ENCODE measurements around the gene EED. TPM values are rescaled to one million over a fixed set of nuclear protein-coding genes. Genes with fewer than 3 reads are reported as not detected.

Gene EED, protein sequence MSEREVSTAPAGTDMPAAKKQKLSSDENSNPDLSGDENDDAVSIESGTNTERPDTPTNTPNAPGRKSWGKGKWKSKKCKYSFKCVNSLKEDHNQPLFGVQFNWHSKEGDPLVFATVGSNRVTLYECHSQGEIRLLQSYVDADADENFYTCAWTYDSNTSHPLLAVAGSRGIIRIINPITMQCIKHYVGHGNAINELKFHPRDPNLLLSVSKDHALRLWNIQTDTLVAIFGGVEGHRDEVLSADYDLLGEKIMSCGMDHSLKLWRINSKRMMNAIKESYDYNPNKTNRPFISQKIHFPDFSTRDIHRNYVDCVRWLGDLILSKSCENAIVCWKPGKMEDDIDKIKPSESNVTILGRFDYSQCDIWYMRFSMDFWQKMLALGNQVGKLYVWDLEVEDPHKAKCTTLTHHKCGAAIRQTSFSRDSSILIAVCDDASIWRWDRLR
- total RNA-seq: 30.5 to 32.4 TPM (median 30.6 TPM) in 3 replicates

DNA sequence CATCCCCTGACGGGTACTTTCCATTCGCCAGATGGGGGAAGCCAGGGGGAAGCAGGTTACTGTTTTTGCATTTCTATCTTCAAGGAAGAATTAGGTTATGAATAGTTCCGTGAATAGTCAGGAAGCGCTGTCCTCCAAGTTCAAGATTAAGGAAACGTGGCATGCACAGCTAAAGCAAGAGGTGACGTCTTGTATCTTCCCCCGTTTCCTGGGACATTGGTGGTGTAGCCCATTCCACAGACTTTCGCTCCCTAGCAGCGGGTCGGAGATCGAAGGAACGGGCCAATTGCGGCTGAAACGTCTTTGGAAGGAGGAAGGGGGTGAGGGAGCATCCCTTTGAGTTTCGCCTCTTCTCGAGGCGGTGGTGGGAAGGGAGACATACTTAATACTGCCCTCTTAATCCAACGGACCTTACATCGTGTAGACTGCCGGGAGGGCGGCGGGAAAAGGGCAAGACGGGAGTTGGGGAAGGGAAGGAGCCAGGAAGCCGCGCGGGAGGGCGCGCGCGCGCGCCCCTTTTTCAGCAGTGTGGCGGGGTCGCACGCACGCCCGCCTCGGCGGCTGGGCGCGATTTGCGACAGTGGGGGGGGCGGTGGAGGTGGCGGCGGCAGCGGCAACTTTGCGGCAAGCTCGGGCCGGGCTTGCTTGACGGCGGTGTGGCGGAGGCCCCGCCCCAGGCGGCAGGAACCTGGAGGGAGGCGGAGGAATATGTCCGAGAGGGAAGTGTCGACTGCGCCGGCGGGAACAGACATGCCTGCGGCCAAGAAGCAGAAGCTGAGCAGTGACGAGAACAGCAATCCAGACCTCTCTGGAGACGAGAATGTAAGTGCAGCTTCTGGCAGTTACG, at the start of gene EED:
Gene EED (plus strand): TSS at position 232 of the 847 bp plus-strand sequence. CDS start 477 bp downstream, at position 709.
- Mint-ChIP-seq H3K27ac (no peak within 1 kb of the TSS), H3K27me3 (ENCODE audit: low read depth) (peaks cover 3% of the 10 kb centered on the region), H3K36me3 (no peaks in the 10 kb centered on the region), H3K4me3 (no peak within 1 kb of the TSS), H3K4me1 (peaks cover 33% of the 10 kb centered on the region), H3K9me3 (no peaks in the 10 kb centered on the region)
- peak; percentile 96 to 97 for DNase-seq (ENCODE audit: low spot score in 2 of 2, unreplicated experiment in 2 of 2)
- TF ChIP-seq CTCF (IDR thresholded peaks at IDR 0.05; ENCODE audit: unreplicated experiment): no peak

DNA sequence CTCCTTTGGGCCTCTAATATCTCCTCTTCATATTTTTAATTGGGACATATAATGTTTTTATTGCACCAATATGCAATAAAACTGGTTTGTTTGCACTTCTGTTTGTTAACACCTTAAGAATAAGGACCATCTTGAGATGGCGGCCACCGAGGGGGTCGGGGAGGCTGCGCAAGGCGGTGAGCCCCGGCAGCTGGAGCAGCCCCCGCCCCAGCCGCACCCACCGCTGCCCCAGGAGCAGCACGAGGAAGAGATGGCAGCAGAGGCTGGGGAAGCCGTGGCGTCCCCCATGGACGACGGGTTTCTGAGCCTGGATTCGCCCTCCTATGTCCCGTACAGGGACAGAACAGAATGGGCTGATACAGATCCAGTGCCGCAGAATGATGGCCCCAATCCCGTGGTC, 49.6 kb upstream of the EED start:
- no peak overlapping the region for H3K4me3 Mint-ChIP-seq
- DNase-seq (ENCODE audit: low spot score in 2 of 2, unreplicated experiment in 2 of 2): no peak
- H3K27me3 Mint-ChIP-seq (ENCODE audit: low read depth): no peaks in the 10 kb centered on the region
- H3K9me3 Mint-ChIP-seq: no peaks in the 10 kb centered on the region
- no peaks in the 10 kb centered on the region for H3K36me3 Mint-ChIP-seq
- TF ChIP-seq CTCF (IDR thresholded peaks at IDR 0.05; ENCODE audit: unreplicated experiment): no peak
- H3K27ac Mint-ChIP-seq: no peak overlapping the region
- peaks cover 22% of the 10 kb centered on the region for H3K4me1 Mint-ChIP-seq

- no peak for DNase-seq (ENCODE audit: low spot score in 2 of 2, unreplicated experiment in 2 of 2)
- Mint-ChIP-seq H3K36me3 (no peaks in the 10 kb centered on the region), H3K4me1 (peaks cover 22% of the 10 kb centered on the region), H3K9me3 (no peaks in the 10 kb centered on the region), H3K27me3 (ENCODE audit: low read depth) (no peaks in the 10 kb centered on the region), H3K4me3 (no peak overlapping the region), H3K27ac (no peak overlapping the region)
- no peak for TF ChIP-seq CTCF (IDR thresholded peaks at IDR 0.05; ENCODE audit: unreplicated experiment)
Observed at GRCh38 chr11:86196085-86196696, 48.4 kb upstream of the EED start.

DNA sequence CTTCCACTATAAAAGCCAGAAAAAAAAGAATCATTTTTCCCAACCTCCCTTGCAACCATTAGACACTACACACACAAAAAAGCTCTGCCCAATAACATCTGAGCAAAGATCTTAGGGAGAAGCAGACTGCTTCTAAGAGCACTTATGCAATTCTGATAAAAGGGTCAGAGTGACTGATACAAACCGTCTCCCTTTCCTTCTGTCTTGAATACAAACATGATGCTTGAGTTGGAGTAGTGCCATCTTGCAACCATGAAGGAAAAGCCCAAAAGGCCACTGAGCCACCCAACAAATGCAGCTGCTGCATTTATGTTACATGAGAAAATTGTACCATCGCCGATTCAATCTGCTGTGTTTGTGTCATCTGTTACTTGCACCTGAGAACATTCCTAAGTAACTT, 47.6 kb upstream of the EED start:
- peaks cover 22% of the 10 kb centered on the region for H3K4me1 Mint-ChIP-seq
- H3K9me3 Mint-ChIP-seq: no peaks in the 10 kb centered on the region
- no peak overlapping the region for H3K4me3 Mint-ChIP-seq
- H3K27ac Mint-ChIP-seq: no peak overlapping the region
- no peaks in the 10 kb centered on the region for H3K36me3 Mint-ChIP-seq
- no peak for DNase-seq (ENCODE audit: low spot score in 2 of 2, unreplicated experiment in 2 of 2)
- no peak for TF ChIP-seq CTCF (IDR thresholded peaks at IDR 0.05; ENCODE audit: unreplicated experiment)
- H3K27me3 Mint-ChIP-seq (ENCODE audit: low read depth): no peaks in the 10 kb centered on the region

- Mint-ChIP-seq H3K36me3 (no peaks in the 10 kb centered on the region), H3K4me3 (no peak overlapping the region), H3K27me3 (ENCODE audit: low read depth) (no peaks in the 10 kb centered on the region), H3K27ac (no peak overlapping the region), H3K9me3 (no peaks in the 10 kb centered on the region), H3K4me1 (peaks cover 22% of the 10 kb centered on the region)
- no peak for DNase-seq (ENCODE audit: low spot score in 2 of 2, unreplicated experiment in 2 of 2)
- TF ChIP-seq CTCF (IDR thresholded peaks at IDR 0.05; ENCODE audit: unreplicated experiment): no peak
Observed at GRCh38 chr11:86197448-86197847, 47.1 kb upstream of the EED start.
